DOHH2 (cell line): ENCODE results near the gene PGP.
"Not testable (repeated sequence)": the region's sequence is repeated elsewhere in the genome, so short reads cannot be mapped to it uniquely, and the experiment has no call there.

ENCODE experiments used
- CTCF ChIP-seq: fragments of 200-600 bp; sonication (generic); IDR thresholded peaks from one replicate; pipeline ENCODE4 v1.5.1; 2014; ENCODE audit warnings: antibody characterized with exemption, mild to moderate bottlenecking, low read depth, low read length; ENCODE audit not compliant: poor library complexity, severe bottlenecking
- EZH2phosphoT487 ChIP-seq: fragments of 200-600 bp; sonication (generic); IDR thresholded peaks from 2 replicates; pipeline ENCODE4 v1.6.1; 2017; ENCODE audit warnings: borderline replicate concordance, mild to moderate bottlenecking, antibody characterized with exemption, low read length, moderate library complexity, mixed read lengths

- not testable (repeated sequence) for TF ChIP-seq EZH2phosphoT487, CTCF
Observed at GRCh38 chr16:2240331-2240730, 25.7 kb upstream of the PGP start.
